ENCODE results near the gene PLP2. TPM values are rescaled to one million over a fixed set of nuclear protein-coding genes. Genes with fewer than 3 reads are reported as not detected.

The PLP2 gene
- total and polyA plus RNA-seq, 8 donors = 42.7 to 241 (median 53.5) TPM

DNA sequence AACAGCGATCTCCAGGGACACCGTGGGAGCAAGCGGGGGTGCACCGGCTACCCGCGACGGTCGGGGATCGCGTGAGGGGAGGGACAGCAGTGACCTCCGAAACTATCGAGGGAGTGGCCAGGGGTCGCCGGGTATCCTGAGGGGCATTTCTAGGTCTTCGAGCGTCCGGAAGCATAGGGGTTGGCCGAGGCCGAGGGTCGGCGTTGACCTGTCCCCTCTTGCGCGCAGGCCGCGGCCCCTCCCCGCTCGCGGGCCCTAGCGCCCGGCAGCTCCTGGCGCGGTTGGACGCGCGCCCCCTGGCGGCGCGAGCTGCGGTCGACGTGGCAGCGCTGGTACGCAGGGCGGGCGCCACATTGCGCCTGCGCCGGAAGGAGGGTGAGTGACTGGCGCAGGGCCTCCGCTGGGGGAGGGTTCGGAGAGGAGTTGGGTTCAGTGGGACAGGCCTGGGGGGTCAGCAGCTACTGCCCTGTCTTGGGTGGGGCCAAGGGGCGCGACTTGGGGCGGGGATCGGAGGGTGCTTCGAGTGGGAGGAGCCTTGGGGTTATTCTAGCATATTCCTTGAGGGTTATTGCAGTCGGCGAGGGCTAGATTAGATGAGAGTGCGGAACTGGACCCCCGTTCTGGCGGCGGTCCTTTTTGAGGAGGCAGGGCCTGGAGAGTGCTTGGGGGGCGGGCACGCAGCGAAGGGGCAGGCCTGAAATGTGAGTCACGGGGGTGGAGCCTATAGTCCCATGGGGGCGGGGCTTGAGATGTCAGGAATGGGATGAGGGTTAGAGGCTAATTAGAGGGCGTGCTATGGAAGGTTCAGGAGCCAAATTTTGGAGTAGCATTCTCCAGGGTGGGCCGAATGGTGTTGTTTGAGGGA, 7.9 kb upstream of the PLP2 start:
- Histone ChIP-seq H3K36me3 (no peaks in the 10 kb centered on the region), H3K27ac (peak overlapping the region; percentile 89 to 92), H3K9me3 (no peaks in the 10 kb centered on the region), H3K27me3 (no peaks in the 10 kb centered on the region), H3K4me1 (peaks cover 5 to 18% of the 10 kb centered on the region in 2 donors), H3K4me3 (peak overlapping the region; percentile 7 to 39)
- DNase-seq = peak; percentile 74 to 94 (median 91)
- intact Hi-C loops (cut with DNase I) = no loop called here
- ATAC-seq = peak; percentile 74
- TF ChIP-seq, protein P1, sequence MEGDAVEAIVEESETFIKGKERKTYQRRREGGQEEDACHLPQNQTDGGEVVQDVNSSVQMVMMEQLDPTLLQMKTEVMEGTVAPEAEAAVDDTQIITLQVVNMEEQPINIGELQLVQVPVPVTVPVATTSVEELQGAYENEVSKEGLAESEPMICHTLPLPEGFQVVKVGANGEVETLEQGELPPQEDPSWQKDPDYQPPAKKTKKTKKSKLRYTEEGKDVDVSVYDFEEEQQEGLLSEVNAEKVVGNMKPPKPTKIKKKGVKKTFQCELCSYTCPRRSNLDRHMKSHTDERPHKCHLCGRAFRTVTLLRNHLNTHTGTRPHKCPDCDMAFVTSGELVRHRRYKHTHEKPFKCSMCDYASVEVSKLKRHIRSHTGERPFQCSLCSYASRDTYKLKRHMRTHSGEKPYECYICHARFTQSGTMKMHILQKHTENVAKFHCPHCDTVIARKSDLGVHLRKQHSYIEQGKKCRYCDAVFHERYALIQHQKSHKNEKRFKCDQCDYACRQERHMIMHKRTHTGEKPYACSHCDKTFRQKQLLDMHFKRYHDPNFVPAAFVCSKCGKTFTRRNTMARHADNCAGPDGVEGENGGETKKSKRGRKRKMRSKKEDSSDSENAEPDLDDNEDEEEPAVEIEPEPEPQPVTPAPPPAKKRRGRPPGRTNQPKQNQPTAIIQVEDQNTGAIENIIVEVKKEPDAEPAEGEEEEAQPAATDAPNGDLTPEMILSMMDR (IDR thresholded peaks at IDR 0.05) = peak; percentile 65 to 93

DNA sequence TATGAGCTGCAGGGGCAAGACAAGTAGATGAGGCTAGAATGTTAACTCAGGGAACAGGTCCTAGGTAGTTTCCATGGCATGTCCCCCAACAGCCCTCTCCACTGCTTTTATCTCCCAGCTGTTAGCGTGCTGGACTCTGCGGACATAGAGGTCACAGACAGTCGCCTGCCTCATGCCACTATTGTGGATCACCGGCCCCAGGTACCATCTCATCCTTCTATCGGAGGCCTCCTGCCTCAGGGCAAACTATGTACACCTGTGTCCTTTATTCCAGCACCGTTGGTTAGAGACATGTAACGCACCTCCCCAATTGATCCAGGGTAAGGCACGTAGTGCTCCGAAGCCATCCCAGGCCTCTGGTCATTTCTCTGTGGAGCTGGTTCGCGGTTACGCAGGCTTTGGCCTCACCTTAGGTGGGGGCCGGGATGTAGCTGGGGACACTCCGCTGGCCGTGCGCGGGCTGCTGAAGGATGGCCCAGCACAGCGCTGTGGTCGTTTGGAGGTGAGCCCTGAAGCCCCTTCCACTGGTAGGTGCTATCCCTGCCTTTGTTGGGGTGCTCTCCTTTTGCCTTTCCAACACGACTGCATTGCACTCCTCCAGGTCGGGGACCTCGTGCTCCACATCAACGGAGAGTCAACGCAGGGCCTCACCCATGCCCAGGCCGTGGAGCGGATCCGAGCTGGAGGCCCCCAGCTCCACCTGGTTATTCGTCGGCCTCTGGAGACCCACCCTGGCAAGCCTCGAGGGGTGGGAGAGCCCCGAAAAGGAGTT, 6.9 kb upstream of the PLP2 start:
- TF ChIP-seq, protein P1 (IDR thresholded peaks at IDR 0.05) = no peak
- DNase-seq (no peak), ATAC-seq (no peak)
- Histone ChIP-seq H3K27ac (peak overlapping the region; percentile 89 to 92), H3K27me3 (no peaks in the 10 kb centered on the region), H3K36me3 (no peaks in the 10 kb centered on the region), H3K4me3 (no peak overlapping the region), H3K4me1 (peaks cover 5 to 22% of the 10 kb centered on the region in 2 donors), H3K9me3 (no peaks in the 10 kb centered on the region)
- intact Hi-C loops (cut with DNase I) = no loop called here

DNA sequence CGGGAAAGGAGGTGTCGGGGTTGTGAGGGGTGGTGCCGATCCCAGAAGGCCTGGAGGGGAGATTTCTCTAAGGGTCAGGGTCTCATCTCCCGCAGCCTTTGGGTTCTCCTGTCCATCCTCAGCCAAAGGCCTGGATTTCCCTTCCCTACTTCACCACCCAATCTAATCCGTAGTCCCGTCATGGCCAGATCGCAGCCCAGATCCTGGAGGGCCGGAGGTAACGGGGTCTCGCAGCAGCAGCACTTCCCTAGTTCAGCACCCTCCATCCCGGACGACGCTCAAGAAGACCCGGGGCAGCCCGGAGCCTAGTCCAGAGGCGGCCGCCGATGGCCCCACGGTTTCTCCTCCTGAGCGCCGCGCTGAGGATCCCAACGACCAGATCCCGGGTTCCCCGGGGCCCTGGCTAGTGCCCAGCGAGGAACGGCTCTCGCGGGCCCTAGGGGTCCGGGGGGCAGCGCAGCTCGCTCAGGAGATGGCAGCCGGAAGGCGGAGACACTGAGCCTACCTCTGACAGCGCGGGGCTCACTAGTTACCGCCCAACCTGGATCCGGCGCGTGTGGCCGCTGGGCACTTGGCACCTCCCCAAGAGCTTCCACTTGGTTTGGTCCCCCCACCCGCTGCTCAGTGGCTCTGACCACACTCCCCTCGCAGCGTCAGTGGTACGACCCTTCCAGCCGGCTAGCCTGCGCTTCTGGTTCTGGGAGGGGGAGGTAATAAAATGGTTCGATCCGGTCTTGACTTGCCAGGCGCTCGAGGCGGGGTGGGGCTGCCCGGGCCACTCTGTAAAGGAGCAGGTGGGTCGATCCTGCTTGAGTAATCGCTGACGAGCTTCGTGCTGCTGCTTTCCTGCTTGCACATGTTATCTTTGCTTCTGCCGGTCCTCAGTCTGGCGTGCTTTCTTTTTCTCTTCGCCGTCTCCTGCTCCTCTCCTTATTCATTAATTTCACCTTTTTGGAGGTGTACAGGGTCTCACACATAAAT, 5.5 kb upstream of the PLP2 start:
- TF ChIP-seq, protein P1 (IDR thresholded peaks at IDR 0.05) = no peak
- intact Hi-C loops (cut with DNase I) = no loop called here
- H3K27me3 ChIP-seq = no peaks in the 10 kb centered on the region
- H3K9me3 ChIP-seq = no peaks in the 10 kb centered on the region
- peak overlapping the region; percentile 92 to 98 for H3K27ac ChIP-seq
- peaks cover 5 to 26% of the 10 kb centered on the region in 2 donors for H3K4me1 ChIP-seq
- ATAC-seq (peak; percentile 39), DNase-seq (peak in 3 of 4 donors; percentile 79 to 89 (median 86))
- peak overlapping the region; percentile 17 to 38 for H3K4me3 ChIP-seq
- no peaks in the 10 kb centered on the region for H3K36me3 ChIP-seq

DNA sequence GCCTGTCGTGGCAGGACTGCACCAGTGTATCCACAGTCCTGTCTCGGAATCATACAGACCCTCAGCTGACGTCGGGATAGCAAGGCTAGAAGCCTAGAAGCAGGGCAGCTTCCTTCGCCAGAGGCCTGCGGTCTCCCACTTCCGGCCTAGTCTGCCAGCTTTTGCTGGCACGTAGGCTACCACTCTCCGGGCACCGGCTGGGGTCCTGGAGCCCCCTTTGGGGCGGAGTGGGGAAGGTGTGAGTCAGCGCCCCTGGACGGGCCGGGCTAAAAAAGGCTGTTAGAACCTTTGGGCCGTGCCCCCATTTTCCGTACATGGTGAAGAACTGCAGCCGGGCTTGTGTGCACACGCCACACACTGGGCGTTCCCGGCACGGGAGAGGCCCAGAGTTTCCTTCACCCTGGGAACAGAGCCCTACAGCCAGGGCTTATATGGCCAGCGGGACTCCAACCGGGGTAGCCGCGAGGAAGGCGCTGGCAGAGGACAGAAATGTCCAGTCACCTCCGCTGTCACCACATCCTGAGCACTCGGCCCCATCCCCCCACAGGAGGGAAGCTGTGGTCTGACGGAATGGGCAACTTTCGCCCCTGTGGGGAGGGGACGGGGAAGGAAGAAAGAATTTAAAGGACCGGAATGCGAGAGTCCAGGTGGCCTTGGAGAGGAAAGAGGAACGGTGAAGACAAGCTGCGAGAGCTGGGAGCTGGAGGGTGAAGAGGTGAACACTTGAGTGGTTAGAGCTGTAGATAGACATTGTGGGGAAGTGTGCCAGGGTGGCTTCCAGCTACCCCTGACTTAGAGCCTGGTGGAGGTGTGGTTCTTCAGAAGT, 4.6 kb upstream of the PLP2 start:
- DNase-seq = peak in 2 of 4 donors; percentile 79 to 91
- intact Hi-C loops (cut with DNase I) = no loop called here
- TF ChIP-seq, protein P1 (IDR thresholded peaks at IDR 0.05) = no peak
- H3K27me3 ChIP-seq = no peaks in the 10 kb centered on the region
- peaks cover 5 to 26% of the 10 kb centered on the region in 2 donors for H3K4me1 ChIP-seq
- H3K4me3 ChIP-seq = peak overlapping the region; percentile 17 to 38
- no peaks in the 10 kb centered on the region for H3K9me3 ChIP-seq
- no peaks in the 10 kb centered on the region for H3K36me3 ChIP-seq
- peak overlapping the region; percentile 92 to 98 for H3K27ac ChIP-seq
- ATAC-seq = peak; percentile 39

Measured in left lung (tissue), 10 donors.